HG03045 (cell line): Measurements from ENCODE around the gene ADGRL1.
"Not testable (repeated sequence)": the region's sequence is repeated elsewhere in the genome, so short reads cannot be mapped to it uniquely, and the experiment has no call there.

ENCODE experiments used
- ATAC-seq: cut with Tn5 transposase; IDR thresholded peaks from one replicate; pipeline ENCODE4 v1.9.1; 2021; ENCODE audit warnings: mild to moderate bottlenecking, moderate library complexity; ENCODE audit not compliant: unreplicated experiment

ADGRL1 gene

DNA sequence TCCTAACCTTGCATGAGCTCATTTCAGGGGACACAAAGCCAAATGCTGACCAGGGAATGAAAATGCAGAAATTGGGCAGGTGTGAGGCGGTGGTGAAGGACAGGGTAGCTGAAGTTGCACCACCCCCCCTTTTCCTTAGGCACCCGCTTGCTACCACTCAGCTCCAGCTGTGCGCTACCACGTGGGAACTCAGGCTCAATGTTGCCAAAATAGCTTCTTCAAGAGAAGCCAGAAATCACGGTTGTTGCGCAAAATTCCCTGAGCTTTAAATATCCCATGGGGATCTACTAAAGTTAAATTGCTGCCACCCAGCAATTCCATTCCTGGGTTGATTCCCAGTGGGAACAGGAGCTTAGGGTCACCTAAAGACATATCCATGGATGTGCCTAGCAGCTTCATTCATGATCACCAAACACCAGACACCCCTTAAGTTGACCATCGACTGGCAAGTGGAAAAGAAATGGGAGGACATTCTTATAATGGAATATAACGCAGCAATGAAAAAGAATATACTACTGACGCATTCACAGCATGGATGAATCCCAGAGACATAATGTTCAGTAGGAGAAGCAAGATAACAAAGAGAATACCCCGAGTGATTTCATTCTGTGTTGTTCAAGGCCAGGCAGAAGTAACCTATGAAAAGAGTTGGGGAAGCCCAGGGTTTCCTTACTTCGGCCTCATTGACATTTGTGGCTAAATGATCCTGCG is 12.8 kb upstream of the ADGRL1 start:
- ATAC-seq: no peak

DNA sequence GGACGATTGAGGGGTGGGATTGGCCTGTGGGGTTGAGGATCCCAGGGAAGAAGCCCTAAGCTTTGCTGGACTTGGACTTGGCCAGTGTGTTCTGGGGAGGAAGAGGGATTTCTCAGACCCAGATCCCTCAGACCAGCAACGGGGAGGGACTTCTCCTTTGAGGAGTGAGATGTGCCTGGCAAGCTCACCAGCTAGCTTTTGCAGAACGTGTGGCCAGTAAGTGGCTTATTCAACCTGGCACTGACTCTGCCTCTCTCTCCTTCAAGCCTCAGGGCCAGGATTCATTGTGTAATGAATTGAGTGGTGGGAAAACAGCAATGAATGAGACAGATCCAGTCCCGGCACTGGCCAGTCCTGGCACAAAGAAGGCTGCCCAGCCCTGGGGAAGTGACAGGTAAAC is 11.9 kb upstream of the ADGRL1 start:
- not testable (repeated sequence) for ATAC-seq

DNA sequence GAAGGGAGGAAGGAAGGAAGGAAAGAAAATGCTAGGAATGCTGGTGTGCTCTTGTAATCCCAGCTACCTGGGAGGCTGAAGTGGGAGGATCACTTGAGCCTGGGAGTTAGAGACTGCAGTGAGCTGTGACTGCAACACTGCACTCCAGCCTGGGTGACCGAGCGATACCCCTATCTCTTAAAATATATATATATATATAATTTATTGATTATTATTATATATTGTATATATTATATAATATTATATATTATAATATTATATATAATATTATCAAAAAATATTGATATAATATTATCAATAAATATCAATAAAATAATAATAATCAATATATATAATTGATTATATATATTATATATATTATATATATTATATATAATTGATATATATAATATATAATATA is 8.6 kb upstream of the ADGRL1 start:
- ATAC-seq: no peak

DNA sequence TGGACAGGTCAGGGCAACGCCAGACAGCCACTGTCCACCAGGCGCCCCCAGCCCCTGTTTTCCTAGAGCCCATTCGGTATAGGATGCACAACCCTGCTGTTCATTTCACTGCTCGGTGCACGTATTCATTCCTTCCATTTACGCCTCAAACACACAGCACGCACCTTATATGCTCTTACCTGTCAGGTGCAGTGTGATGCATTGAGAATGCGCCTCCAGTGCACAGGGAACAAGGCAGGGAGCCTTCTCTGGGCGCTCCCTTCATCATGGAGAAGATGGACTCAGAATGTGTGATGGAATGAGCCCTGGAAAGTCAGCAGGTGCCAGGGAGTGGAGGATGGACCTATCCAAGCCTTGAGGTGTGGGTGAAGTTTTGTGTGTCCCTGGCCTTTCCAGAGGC is 4.2 kb upstream of the ADGRL1 start:
- not testable (repeated sequence) for ATAC-seq

DNA sequence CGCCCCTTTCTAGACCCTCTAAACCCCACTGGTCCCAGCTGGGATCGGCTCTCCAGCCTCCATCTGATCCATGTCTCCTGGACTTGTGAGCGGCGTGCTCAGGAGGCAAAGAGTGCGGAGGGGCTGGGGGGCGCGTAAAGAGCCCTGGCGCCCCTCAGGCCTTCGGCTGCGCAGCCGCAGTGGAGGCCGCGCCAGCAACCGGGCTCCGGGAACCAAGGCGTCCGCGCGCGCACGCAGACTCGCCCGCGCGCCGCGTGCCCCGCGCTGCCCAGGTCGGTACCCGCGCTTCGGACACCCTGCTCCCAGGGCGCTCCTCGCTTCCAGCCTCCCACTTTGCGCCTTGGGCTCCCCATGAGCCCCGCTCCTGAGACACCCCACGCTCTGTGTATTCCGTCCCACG is 3.4 kb upstream of the ADGRL1 start:
- ATAC-seq: not testable (repeated sequence)

DNA sequence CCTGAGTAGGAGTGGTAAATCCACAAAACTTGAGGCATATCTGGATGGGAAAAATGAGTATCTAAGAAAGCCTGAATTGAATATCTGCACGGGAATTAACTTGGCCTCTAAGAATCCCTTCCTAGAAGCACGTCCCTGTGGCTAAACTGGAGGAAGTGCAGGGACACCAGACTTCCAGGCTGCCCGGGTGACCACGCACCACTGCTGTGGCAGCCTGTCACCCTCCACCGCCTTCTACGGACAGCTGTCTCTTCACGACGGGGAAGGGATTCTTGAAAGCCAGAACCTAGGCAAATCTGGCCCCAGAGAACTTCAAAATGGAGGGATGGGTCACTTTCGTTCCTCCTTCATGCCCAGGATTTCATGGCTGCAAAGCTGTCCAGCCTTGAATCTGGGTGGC is 2.5 kb upstream of the ADGRL1 start:
- not testable (repeated sequence) for ATAC-seq

DNA sequence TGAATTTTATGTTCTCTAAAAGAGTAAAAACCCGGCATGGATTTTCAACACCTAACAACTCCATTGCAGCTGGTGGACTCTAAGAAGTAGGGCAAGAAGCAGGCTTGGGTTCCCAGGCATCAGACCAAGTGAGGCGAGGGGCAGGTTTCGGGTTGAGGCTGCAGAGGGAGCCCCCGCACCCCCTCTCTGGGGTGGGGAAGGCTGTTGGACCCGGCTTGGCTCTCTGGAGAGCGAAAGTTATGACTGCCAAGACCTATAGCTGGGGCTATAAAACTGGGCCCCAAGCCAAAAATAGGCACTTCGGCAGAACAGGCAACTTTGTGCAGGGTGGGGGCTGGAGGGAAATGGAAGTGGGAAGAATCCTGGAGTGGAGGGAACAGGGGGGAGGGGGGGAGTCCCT is 1.8 kb upstream of the ADGRL1 start:
- ATAC-seq: not testable (repeated sequence)

DNA sequence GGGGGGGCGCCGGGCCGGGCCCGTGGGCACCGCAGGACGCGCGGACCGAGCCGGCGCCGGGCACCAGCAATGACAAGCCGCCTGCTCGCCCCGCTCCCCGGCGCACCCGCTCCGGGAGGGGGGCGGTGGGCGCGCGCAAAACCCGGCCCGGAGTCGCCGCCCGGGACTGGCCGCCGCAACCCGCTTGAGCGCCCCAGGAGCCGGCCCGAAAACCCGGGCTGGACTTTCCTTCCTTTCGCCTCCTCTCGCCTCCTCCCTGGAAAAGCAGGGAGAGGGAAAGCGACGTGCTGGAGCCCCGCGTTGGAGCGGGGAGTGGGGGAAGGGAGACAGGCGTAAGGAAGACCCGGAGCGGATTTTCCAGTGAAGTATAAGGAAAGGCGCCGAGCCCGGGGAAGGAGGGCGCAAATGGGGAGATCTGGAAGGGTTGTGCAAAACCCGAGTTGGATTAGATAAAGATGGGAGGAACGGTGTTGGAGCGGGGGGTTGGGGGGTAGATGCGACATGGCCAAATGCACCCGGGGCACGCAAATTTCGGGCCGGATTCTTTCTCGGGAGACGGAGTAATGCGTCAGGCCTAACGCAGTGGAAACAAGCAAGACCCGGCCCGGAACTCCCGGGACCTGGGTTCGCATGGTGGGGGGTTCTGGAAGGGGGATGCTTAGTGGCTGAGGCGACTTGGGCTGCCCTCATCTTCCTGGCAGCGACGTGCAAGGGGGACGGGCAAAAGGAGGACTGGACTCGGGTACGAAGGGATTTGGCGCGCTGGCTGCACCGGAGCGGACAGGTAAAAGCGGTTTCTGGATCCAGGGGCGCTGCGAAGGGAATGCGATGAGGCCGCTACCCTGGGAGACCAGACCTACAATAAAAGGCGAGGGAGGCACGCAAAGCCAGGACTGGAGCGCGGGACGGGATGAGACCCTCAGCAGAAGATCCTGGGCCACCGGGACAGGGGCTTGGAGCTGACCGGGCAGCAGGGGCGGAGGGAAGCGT is 1.1 kb upstream of the ADGRL1 start:
- not testable (repeated sequence) for ATAC-seq

DNA sequence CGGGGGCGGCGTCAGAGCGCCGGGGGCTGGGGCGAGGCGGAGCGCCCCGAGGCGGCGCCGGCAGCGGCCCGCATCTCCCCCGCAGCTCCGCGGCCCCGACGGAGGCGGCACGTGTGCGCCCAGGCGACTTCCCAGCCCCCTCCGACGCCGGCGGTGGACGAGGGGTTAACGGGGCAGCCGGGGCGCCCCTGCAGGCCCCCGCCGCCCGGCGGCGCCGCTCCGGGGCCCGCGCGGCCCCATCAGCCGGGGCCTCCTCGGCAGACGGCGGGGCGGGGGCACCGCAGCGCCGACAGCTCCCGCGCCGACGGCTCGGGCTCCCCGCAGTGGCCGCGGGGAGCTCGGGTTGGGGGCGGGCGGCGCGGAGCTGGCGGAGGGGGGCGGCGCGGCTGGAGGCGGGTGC is 339 bp upstream of the ADGRL1 start:
- ATAC-seq: not testable (repeated sequence)

DNA sequence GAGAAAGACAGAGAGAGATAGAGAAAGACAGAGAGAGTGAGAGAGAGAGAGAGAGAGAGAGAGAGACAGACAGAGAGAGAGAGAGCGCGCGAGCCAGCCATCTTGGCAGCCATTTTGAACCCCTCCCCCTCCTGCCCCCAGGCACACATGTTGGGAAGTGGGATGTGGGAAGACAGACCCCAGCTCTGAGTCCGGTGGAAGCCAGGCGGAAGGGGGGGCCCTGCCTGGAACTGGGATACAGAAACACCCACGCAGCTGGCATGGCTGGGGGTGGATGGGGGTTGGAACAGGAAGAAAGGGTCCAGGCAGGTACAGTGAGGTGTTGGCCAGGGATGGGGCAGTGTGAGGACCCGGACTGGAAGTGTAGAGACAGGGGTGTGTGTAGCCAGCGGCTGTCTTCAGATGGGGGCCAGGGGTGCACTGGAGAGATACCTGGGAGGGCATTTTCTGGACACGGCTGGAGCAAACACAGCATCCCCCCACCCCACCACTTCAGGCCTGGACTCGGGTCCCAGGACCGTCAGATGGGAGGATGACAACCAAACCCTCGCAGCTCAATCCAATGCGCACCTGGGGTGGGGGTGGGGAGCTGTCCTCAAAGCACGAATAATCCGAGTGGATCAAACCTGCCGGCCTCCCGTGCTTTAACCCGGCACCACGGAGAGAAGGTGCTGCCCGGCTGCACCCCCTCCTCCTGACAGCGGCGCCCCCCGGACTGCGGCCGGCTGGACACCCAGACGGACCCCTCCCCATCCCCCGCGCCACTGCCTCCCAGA is 1.1 kb downstream of the ADGRL1 start:
- not testable (repeated sequence) for ATAC-seq

DNA sequence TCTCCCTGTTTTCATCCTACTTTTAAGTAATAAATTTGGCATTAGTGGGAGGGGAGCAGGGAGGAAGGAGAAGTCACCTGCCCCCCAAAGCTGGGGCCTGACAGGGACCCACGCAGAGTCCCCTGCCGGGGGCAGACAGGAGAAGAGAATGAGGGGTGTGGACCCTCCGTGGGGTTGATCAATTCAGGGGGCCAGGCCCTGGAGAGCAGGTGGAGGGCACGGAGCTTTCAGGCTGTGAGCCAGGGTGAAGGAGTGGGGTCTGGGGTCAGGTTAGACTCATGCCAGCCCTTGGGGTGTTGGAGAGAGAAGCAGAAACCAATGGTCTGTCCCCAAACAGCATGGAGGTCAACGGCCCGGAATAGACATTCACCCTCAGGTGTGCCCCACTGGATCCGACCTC is 1.8 kb downstream of the ADGRL1 start:
- ATAC-seq: not testable (repeated sequence)

DNA sequence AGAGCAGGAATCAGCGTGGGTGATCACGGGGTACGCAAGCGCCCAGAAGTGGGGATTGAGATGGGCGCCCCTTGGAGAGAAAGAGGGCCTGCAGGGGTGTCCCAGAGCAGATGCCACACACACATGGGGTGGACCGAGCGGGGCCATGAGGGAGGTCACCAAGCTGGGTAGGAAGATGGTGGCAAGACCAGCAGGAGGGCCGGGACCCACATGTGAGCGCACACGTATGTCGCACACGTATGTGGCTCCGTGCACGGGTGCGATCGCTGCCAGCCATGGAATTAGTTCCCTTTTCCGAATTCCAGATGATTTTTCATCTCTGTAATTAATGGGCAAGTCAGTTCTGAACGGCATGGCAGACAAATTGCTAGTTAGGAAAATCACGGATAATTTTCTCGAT is 2.2 kb downstream of the ADGRL1 start:
- ATAC-seq: not testable (repeated sequence)

DNA sequence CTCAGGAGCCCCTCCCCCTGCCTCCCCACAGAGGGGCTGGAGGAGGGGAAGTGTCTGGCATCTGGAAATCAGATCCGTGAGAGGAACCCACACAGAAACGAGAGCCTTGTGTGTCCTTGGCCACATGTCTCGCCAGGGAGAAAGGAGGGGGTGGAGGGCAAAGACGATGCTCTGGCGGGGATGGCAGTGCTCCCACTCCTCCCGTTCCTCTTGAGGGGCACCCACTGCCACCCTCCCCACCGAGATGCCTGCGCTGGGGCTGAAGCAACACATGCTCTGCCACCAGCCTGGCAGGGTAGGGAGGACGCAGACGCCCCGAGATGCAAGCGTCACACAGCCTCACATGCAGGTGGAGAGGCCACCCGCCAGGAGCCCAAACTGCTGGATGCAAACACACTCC is 2.8 kb downstream of the ADGRL1 start:
- no peak for ATAC-seq

DNA sequence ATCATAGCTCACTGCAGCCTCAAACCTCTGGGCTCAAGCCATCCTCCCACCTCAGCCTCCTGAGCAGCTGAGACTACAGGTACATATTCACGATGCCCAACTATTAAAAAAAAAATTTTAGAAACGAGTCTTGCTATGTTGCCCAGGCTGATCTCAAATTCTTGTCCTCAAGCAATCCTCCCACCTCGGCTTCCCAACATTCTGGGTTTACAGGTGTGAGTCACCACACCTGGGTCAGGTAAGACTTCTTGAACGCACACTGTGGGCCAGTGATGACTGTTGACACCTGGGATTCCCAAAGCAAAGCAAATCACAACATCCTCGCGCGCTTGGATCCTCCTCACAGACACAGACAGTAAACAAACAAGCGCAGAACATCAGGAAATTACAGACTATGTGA is 4.5 kb downstream of the ADGRL1 start:
- not testable (repeated sequence) for ATAC-seq

DNA sequence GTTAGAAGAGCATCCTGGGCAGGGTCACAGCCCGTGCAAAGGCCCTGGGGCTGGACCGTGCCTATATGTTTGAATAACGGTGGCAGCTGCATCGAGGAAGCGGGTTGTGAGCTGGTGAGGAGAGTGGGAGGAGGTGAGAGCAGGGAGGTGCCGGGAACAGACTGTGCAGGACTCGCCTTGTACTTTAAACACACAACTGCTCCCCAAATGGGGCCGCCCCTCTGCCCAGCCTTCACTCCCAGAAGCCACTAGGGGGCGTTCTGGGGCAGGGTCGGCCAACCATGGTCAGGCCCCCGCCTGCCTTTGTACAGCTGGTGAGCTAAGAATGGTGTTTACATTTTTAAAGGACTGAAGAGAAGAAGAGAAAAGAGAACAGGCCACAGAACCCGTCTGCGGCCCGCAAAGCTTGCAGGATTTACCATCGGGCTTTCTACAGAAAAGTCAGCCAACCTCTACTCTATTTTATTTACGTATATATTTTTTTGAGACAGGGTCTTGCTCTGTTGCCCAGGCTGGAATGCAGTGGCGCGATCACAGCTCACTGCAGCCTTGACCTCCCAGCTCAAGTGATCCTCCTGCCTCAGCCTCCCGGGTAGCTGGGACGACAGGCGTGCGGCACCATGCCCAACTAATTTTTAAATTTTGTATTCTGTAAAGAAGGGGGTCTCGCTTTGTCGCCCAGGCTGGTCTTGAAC is 5.7 kb downstream of the ADGRL1 start:
- ATAC-seq: not testable (repeated sequence)

DNA sequence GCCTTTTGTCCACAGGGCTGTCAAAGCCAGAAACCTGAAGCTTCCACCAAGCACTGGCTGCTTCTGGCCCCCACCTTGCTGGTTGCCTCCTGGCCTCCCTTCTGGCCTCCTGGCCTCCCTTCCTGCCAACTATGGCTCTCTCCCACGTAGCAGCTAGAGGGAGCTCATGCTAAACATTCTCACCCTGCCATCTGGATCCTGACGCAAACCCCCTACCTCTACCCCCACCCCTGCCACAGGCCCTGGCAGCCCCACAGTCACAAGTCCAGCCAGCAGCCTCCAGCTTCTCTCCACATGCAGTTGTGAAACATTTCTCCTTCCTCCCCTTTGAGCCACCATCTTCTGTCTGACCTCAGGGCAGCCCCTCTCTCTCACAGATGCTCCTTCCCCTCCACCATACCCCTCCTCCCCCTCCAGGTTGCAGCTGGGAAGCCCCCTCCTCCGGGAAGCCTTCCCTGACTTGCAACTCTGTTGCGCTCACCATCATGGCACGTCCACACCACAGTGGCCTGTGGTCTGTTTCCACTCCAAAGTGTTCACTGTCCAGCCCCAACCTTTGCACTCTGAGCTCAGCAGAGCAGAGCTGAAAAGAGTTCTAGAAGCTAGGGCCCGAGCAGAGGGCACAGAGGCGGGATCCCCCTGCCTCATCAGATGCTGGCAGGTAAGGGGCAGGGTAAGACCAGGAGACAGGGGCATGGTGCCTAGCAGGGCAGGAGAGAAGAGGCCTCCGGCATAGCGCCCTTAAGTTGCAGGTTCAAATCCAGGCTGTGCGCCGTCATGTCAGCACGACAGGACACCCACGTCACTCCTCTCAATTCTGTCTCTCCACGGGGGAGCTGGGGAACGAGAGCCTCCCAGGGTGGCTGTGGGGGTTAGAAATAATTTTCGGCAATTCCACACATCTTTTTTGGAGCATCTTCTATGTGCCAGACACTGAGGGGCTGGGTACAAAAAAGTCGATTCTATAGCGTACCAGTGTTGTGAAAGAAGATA is 7.3 kb downstream of the ADGRL1 start:
- ATAC-seq: no peak

DNA sequence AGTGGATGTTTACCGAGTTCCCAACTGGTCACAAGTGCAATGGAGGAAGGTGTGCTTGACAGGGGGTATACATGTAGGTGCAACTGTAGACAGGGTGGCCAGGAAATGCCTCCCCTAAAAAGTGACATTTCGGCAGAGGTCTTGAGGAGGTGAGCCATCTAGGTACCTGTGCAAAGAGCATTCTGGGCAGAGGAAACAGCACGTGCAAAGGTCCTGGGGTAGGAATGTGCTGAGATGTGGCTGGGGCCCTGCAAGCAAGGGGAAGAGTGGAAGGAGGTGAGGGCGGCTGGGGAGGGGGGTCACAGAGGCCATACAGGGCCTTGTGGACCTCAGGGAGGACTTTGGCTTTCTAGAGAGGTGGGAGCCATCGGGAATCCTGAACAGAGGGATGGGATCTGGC is 8.1 kb downstream of the ADGRL1 start:
- ATAC-seq: no peak

DNA sequence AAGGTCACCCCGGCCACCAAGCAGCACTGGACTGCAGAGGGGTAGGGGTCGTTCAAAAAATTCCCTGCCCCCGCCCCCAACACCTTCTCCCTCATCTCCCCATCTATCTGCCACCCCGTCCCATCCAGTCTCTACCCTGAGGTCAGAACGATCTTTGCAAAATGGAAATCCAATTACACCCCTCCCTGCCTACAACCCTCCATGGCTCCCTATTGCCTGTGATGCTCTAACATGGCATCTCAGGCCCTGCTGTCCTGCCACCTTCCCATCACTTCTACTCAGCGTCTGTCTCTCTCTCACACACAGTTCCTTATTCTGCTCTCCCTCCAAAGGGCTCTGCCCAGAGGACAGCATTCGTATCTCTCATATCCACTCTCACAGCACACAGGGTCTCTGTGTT is 8.7 kb downstream of the ADGRL1 start:
- ATAC-seq: not testable (repeated sequence)

DNA sequence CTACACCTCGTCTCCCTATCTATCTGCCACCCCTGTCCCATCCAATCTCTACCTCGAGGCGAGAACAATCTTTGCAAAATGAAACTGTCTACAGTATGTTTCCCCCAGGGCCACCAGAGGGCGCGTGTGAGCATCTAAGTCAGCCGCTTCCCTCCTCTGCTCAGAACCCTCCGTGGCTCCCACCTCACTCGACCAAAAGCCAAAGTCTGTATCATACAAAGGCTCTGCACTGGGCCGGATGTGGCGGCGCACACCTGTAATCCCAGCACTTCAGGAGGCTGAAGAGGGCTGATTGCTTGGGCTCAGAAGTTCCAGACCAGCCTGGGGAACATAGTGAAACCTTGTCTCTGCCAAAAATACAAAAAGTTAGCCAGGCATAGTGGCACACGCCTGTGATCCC is 9.9 kb downstream of the ADGRL1 start:
- not testable (repeated sequence) for ATAC-seq
